PC-3 (cell line): ENCODE data around the gene IMPA2. TPM values are rescaled to one million over a fixed set of nuclear protein-coding genes. Genes with fewer than 3 reads are reported as not detected.
A peak's percentile ranks its signal among the peaks of the same experiment; 100 is the strongest.

Source experiments
- ATAC-seq: fragments of 200-7000 bp; cut with Tn5 transposase; 2 replicates; pipeline ENCODE4 v1.9.1; 2020; ENCODE audit warnings: mild to moderate bottlenecking, moderate library complexity
- BruUV-seq: library from RNA; stranded (reverse); fragments of 400-500 nt; replicated peaks from 2 replicates; lab custom pipeline; 2021; lab: Mats Ljungman, UMichigan
- CTCF ChIA-PET: fragments of 300-600 bp; sonication (Branson Sonifier 250); formaldehyde crosslinking; loops from one replicate; lab custom pipeline; 2022; ENCODE audit warnings: antibody characterized with exemption; lab: Charles Lee
- POLR2A ChIA-PET: fragments of 300-600 bp; sonication (Branson Sonifier 250); formaldehyde crosslinking; loops from one replicate; lab custom pipeline; 2022; ENCODE audit warnings: antibody characterized with exemption; ENCODE audit not compliant: unreplicated experiment; lab: Charles Lee
- DNase-seq: peaks from one replicate; pipeline ENCODE4 v3.0.0-alpha.2; 2015
- H2AFZ ChIP-seq: fragments of 300-600 bp; sonication (generic); 2 replicates; pipeline ENCODE4 v1.6.0; 2016; ENCODE audit warnings: antibody characterized with exemption, low read length
- H3F3A ChIP-seq: fragments of 300-600 bp; sonication (generic); one replicate; pipeline ENCODE4 v1.6.0; 2017; ENCODE audit warnings: antibody characterized with exemption, low read length, control low read depth, mild to moderate bottlenecking; ENCODE audit not compliant: unreplicated experiment
- H3K27ac ChIP-seq: fragments of 300-600 bp; sonication (generic); 2 replicates; pipeline ENCODE4 v1.5.1; 2016; ENCODE audit warnings: mild to moderate bottlenecking, low read length
- H3K27me3 ChIP-seq: fragments of 300-600 bp; sonication (generic); 2 replicates; pipeline ENCODE4 v1.6.1; 2016; ENCODE audit warnings: low read length, mixed read lengths
- H3K36me3 ChIP-seq: fragments of 300-600 bp; sonication (generic); 2 replicates; pipeline ENCODE4 v1.6.1; 2016; ENCODE audit warnings: low read depth, mixed run types, low read length, mixed read lengths
- H3K4me1 ChIP-seq: fragments of 300-600 bp; sonication (generic); 2 replicates; pipeline ENCODE4 v1.5.1; 2016; ENCODE audit warnings: low read length; ENCODE audit not compliant: insufficient read depth
- H3K4me2 ChIP-seq: fragments of 300-600 bp; sonication (generic); 2 replicates; pipeline ENCODE4 v1.6.0; 2016; ENCODE audit warnings: low read length
- H3K4me3 ChIP-seq: fragments of 300-600 bp; sonication (generic); 2 replicates; pipeline ENCODE4 v1.5.1; 2016; ENCODE audit warnings: mild to moderate bottlenecking, low read length, mixed read lengths
- H3K79me2 ChIP-seq: fragments of 300-600 bp; sonication (generic); 2 replicates; pipeline ENCODE4 v1.6.1; 2017; ENCODE audit warnings: low read length, mixed read lengths
- H3K9ac ChIP-seq: fragments of 300-600 bp; sonication (generic); 2 replicates; pipeline ENCODE4 v1.6.0; 2016; ENCODE audit warnings: mild to moderate bottlenecking, low read length
- H3K9me2 ChIP-seq: fragments of 300-600 bp; sonication (generic); replicated peaks from 2 replicates; pipeline ENCODE4 v1.6.1; 2016; ENCODE audit warnings: mixed run types, low read length, mixed read lengths
- H3K9me3 ChIP-seq: fragments of 300-600 bp; sonication (generic); 2 replicates; pipeline ENCODE4 v1.6.1; 2016; ENCODE audit warnings: low read length, mixed read lengths
- H4K20me1 ChIP-seq: fragments of 300-600 bp; sonication (generic); 2 replicates; pipeline ENCODE4 v1.6.1; 2016; ENCODE audit warnings: low read length, mixed read lengths
- CTCF ChIP-seq: fragments of 300-600 bp; sonication (generic); conservative IDR thresholded peaks from 2 replicates; pipeline ENCODE4 v1.5.1; 2017; ENCODE audit warnings: antibody characterized with exemption, low read depth, mild to moderate bottlenecking, low read length
- EZH2 ChIP-seq: fragments of 300-600 bp; sonication (generic); IDR thresholded peaks from one replicate; pipeline ENCODE4 v1.6.1; 2017; ENCODE audit warnings: antibody characterized with exemption, mild to moderate bottlenecking, low read length; ENCODE audit not compliant: unreplicated experiment
- EZH2phosphoT487 ChIP-seq: fragments of 300-600 bp; sonication (generic); IDR thresholded peaks from 2 replicates; pipeline ENCODE4 v1.6.1; 2018; ENCODE audit warnings: mild to moderate bottlenecking, antibody characterized with exemption, low read length, borderline replicate concordance
- intact Hi-C: fragments of 100-400 bp; cut with micrococcal nuclease; formaldehyde crosslinking; loops from 2 replicates; pipeline ENCODE4 v1.9.0; 2023
- total RNA-seq: library from RNA; depleted of rRNA; stranded (reverse); fragments of >200 nt; gene quantifications from 2 replicates; pipeline ENCODE4 v1.2.3, GENCODE V29; 2014

The IMPA2 gene
- total RNA-seq, 1 experiment from 2014 or later = 38.2 TPM

- no peaks in the 10 kb centered on the region for H3K27me3 ChIP-seq
- POLR2A ChIA-PET = no interaction called here
- no TSS peak for BruUV-seq
- H3K4me3 ChIP-seq = no peak overlapping the region
- H3F3A ChIP-seq = peaks cover 5% of the 10 kb centered on the region
- ATAC-seq = no peak
- H3K9me2 ChIP-seq = no peaks in the 10 kb centered on the region
- H3K4me1 ChIP-seq = peaks cover 21% of the 10 kb centered on the region
- H3K9me3 ChIP-seq = peaks cover 14% of the 10 kb centered on the region
- no peaks in the 10 kb centered on the region for H4K20me1 ChIP-seq
- intact Hi-C loops = no loop called here
- no peak overlapping the region for H3K4me2 ChIP-seq
- no peak overlapping the region for H3K9ac ChIP-seq
- no peaks in the 10 kb centered on the region for H3K79me2 ChIP-seq
- DNase-seq = no peak
- CTCF ChIA-PET = interaction anchor here (0.5 kb wide), 1 partner anchor 28 kb away, joined by 16 read pairs; the partner anchor contains the start of gene IMPA2
- TF ChIP-seq EZH2phosphoT487 (no peak), EZH2 (no peak), CTCF (no peak)
- H3K27ac ChIP-seq = no peak overlapping the region
- H2AFZ ChIP-seq = no peak overlapping the region
- peaks cover 8% of the 10 kb centered on the region; the same call in 1 of the 2 replicates for H3K36me3 ChIP-seq
Observed at GRCh38 chr18:11953113-11953512, 28.2 kb upstream of the IMPA2 start.

GRCh38 chr18:11955239-11956029, 25.9 kb upstream of the IMPA2 start:
- BruUV-seq = TSS peak; percentile 95
- peaks cover 5% of the 10 kb centered on the region for H3F3A ChIP-seq
- no peaks in the 10 kb centered on the region for H3K27me3 ChIP-seq
- no peaks in the 10 kb centered on the region for H3K9me2 ChIP-seq
- ChIA-PET CTCF (interaction anchor here (1.2 kb wide), 1 partner anchor 26 kb away, joined by 3 read pairs; the partner anchor contains the start of gene IMPA2), POLR2A (interaction anchor here (1.4 kb wide), 1 partner anchor 25 kb away, joined by 22 read pairs; the partner anchor contains the start of gene IMPA2)
- peak overlapping the region; percentile 28; the same call in 1 of the 2 replicates for H3K4me3 ChIP-seq
- peak; percentile 77 for ATAC-seq
- peak overlapping the region; percentile 91 for H3K27ac ChIP-seq
- H3K9me3 ChIP-seq = peaks cover 14% of the 10 kb centered on the region
- DNase-seq = peak; percentile 93
- H3K36me3 ChIP-seq = peaks cover 8% of the 10 kb centered on the region; the same call in 1 of the 2 replicates
- peak overlapping the region; percentile 56 for H3K9ac ChIP-seq
- H3K4me1 ChIP-seq = peaks cover 21% of the 10 kb centered on the region
- intact Hi-C loops = no loop called here
- H3K79me2 ChIP-seq = no peaks in the 10 kb centered on the region
- peak overlapping the region; percentile 72 for H3K4me2 ChIP-seq
- peak overlapping the region; percentile 40; the same call in 1 of the 2 replicates for H2AFZ ChIP-seq
- TF ChIP-seq EZH2phosphoT487 (no peak), CTCF (no peak), EZH2 (no peak)
- H4K20me1 ChIP-seq = no peaks in the 10 kb centered on the region
